HG03045 (cell line): Measurements from ENCODE around the gene ERFL.

Source experiments
- ATAC-seq: cut with Tn5 transposase; IDR thresholded peaks from one replicate; pipeline ENCODE4 v1.9.1; 2021; ENCODE audit warnings: mild to moderate bottlenecking, moderate library complexity; ENCODE audit not compliant: unreplicated experiment

Gene ERFL

GRCh38 chr19:41861116-41861768, 67.0 kb downstream of the ERFL start:
- no peak for ATAC-seq

- peak; percentile 3 for ATAC-seq
Observed at GRCh38 chr19:41860419-41861115, 67.7 kb downstream of the ERFL start.

DNA sequence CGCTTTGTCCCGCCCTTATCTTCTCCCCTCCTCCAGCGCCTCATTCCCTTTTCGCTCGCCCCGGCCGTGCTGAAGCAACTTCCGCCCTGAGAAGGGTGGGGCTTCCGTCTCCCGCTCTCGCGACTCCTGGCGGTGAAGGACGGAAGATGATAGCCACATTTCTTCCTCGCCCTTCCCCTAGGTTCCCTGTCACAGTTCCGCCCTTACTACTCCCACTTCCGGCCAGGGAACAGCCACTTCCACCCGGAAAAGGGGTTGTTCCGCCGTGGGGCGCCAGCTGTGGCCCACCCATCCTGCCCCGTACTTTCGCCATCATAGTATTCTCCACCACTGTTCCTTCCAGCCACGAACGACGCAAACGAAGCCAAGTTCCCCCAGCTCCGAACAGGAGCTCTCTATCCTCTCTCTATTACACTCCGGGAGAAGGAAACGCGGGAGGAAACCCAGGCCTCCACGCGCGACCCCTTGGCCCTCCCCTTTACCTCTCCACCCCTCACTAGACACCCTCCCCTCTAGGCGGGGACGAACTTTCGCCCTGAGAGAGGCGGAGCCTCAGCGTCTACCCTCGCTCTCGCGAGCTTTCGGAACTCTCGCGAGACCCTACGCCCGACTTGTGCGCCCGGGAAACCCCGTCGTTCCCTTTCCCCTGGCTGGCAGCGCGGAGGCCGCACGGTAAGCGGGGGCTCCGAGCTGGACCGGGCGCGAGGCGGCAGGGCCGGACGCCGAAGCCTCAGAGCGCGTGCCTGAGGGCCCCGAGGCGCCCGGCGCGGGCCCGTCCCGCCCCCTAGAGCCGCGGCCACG, 68.4 kb downstream of the ERFL start, which contains the start of gene RPS19:
Gene RPS19 (plus strand): TSS at position 638 of the 801 bp plus-strand sequence. CDS start 520 bp downstream, outside the sequence.
- ATAC-seq = peak; percentile 73

- no peak for ATAC-seq
Observed at GRCh38 chr19:41859213-41859617, 69.0 kb downstream of the ERFL start.
